Neural crest cell (in vitro differentiated cells): Measurements from ENCODE around the gene CLRN1. TPM values are rescaled to one million over a fixed set of nuclear protein-coding genes. Genes with fewer than 3 reads are reported as not detected.
A peak's percentile ranks its signal among the peaks of the same experiment; 100 is the strongest.

Source experiments
- DNase-seq: peaks from one replicate; pipeline ENCODE4 v3.0.0; 2021; ENCODE audit warnings: low read depth, mixed read lengths, low spot score
- H3K27ac Mint-ChIP-seq: one replicate; pipeline ENCODE4 v1.8.0; 2021; ENCODE audit warnings: mild to moderate bottlenecking, mixed read lengths; ENCODE audit not compliant: unreplicated experiment
- H3K27me3 Mint-ChIP-seq: 2 replicates; pipeline ENCODE4 v1.8.0; 2021; ENCODE audit warnings: low read depth, mild to moderate bottlenecking, mixed read lengths
- H3K36me3 Mint-ChIP-seq: 2 replicates; pipeline ENCODE4 v1.8.0; 2021; ENCODE audit warnings: low read depth, mild to moderate bottlenecking, mixed read lengths
- H3K4me1 Mint-ChIP-seq: 2 replicates; pipeline ENCODE4 v1.8.0; 2021; ENCODE audit warnings: mixed read lengths
- H3K4me3 Mint-ChIP-seq: one replicate; pipeline ENCODE4 v1.8.0; 2021; ENCODE audit warnings: mild to moderate bottlenecking, mixed read lengths
- H3K9me3 Mint-ChIP-seq: 2 replicates; pipeline ENCODE4 v1.8.0; 2021; ENCODE audit warnings: mixed read lengths
- CTCF ChIP-seq: fragments of 200-600 bp; sonication (generic); conservative IDR thresholded peaks from 2 replicates; pipeline ENCODE4 v1.5.0; 2021; ENCODE audit warnings: antibody characterized with exemption, mild to moderate bottlenecking
- total RNA-seq: library from RNA; stranded (reverse); gene quantifications from 2 replicates; pipeline ENCODE4 v1.2.1, GENCODE V29; 2021

CLRN1 gene
- total RNA-seq, 1 donor from 2014 or later, result not detected

GRCh38 chr3:150887031-150887430 lies 85.5 kb downstream of the CLRN1 start:
- Mint-ChIP-seq H3K9me3 (peaks cover 2% of the 10 kb centered on the region), H3K27ac (no peak overlapping the region), H3K36me3 (no peaks in the 10 kb centered on the region), H3K4me1 (no peaks in the 10 kb centered on the region), H3K4me3 (no peak overlapping the region), H3K27me3 (no peaks in the 10 kb centered on the region)
- no peak for TF ChIP-seq CTCF
- no peak for DNase-seq

DNA sequence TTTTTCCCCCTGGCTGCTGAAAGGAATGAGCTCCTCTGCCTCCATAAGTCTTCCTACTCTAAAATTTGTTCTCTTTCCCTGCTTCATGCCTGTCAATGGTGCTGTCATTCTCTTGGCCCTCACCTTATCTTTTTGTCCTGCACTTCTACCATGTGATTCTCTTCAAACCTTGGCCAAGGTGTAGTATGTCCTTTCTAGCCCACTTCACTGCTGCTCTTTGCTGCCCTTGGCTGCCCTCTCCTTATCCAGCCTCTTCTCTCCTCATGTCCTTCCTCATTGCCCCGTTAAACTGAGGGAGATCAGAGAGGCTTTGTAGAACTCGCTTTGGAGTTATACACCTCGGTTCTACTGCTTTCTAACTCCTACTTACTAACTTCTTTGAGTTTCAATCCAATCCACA lies 87.0 kb downstream of the CLRN1 start:
- H3K4me3 Mint-ChIP-seq, result no peak overlapping the region
- no peaks in the 10 kb centered on the region for H3K27me3 Mint-ChIP-seq
- no peak for TF ChIP-seq CTCF
- no peaks in the 10 kb centered on the region for H3K36me3 Mint-ChIP-seq
- no peak for DNase-seq
- H3K9me3 Mint-ChIP-seq, result peaks cover 2% of the 10 kb centered on the region
- H3K27ac Mint-ChIP-seq, result peak overlapping the region; percentile 0
- no peaks in the 10 kb centered on the region for H3K4me1 Mint-ChIP-seq

DNA sequence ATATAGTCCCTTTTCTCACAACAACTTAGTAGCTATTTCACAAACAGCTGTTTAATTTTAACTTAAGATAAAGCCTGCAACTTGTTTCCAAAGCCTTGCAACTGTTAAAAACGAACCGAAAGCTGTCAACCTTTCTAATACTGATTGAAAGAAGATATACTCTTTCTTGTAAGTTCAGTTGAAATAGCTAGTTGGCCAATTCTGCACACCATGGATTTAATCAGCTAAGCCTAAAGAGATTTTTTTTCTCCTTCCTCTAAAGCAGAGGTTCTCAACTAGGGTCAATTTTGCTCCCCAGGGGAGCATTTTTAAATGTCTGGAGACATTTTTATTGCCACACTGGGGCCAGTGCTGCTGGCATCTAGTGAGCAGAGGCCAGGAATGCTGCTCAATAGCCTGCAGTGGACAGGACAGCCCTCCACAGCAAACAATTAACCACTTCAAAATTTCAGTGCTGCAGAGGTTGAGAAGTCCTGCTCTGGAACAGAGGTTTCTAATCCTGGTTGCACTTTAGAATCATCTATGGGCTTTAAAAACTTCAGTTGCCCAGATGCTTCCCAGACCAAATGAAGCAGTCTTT lies 93.4 kb downstream of the CLRN1 start:
- no peak for TF ChIP-seq CTCF
- Mint-ChIP-seq H3K4me1 (no peaks in the 10 kb centered on the region), H3K4me3 (no peak overlapping the region), H3K36me3 (no peaks in the 10 kb centered on the region), H3K27me3 (no peaks in the 10 kb centered on the region), H3K27ac (no peak overlapping the region), H3K9me3 (no peaks in the 10 kb centered on the region)
- no peak for DNase-seq

GRCh38 chr3:150878290-150878689 lies 94.2 kb downstream of the CLRN1 start:
- H3K4me1 Mint-ChIP-seq, result no peaks in the 10 kb centered on the region
- no peaks in the 10 kb centered on the region for H3K9me3 Mint-ChIP-seq
- H3K4me3 Mint-ChIP-seq, result no peak overlapping the region
- no peaks in the 10 kb centered on the region for H3K36me3 Mint-ChIP-seq
- no peak overlapping the region for H3K27ac Mint-ChIP-seq
- DNase-seq, result no peak
- no peak for TF ChIP-seq CTCF
- no peaks in the 10 kb centered on the region for H3K27me3 Mint-ChIP-seq

GRCh38 chr3:150877303-150877702 lies 95.2 kb downstream of the CLRN1 start:
- Mint-ChIP-seq H3K9me3 (no peaks in the 10 kb centered on the region), H3K4me1 (no peaks in the 10 kb centered on the region), H3K27me3 (no peaks in the 10 kb centered on the region), H3K27ac (no peak overlapping the region), H3K4me3 (no peak overlapping the region), H3K36me3 (no peaks in the 10 kb centered on the region)
- TF ChIP-seq CTCF, result no peak
- DNase-seq, result no peak
